Fibroblast of mammary gland (primary cell): ENCODE results near the gene TGFB1I1.
"Not testable (repeated sequence)": the region's sequence is repeated elsewhere in the genome, so short reads cannot be mapped to it uniquely, and the experiment has no call there.

ENCODE experiments used
- DNase-seq: peaks from one replicate; pipeline ENCODE4 v3.0.0-alpha.2; 2010; ENCODE audit warnings: low read depth
- H3K4me3 ChIP-seq: 2 replicates; pipeline ENCODE4 v1.5.1; 2011; ENCODE audit warnings: low read depth, mild to moderate bottlenecking, low read length, moderate library complexity; ENCODE audit not compliant: control insufficient read depth
- CTCF ChIP-seq: conservative IDR thresholded peaks from 2 replicates; pipeline ENCODE4 v1.5.1; 2011; ENCODE audit warnings: low read depth, low read length, inconsistent platforms; ENCODE audit not compliant: control insufficient read depth, insufficient read depth

The TGFB1I1 gene

GRCh38 chr16:31439519-31439918 is 32.4 kb upstream of the TGFB1I1 start:
- no peak for TF ChIP-seq CTCF
- DNase-seq = no peak
- no peak overlapping the region for H3K4me3 ChIP-seq

GRCh38 chr16:31440516-31441184 is 31.3 kb upstream of the TGFB1I1 start:
- TF ChIP-seq CTCF = no peak
- no peak overlapping the region for H3K4me3 ChIP-seq
- no peak for DNase-seq

- no peak for DNase-seq
- H3K4me3 ChIP-seq = peak overlapping the region; percentile 68
- TF ChIP-seq CTCF = no peak
Observed at GRCh38 chr16:31441956-31442355, 30.0 kb upstream of the TGFB1I1 start.

GRCh38 chr16:31445931-31446330 is 26.0 kb upstream of the TGFB1I1 start:
- not testable (repeated sequence) for H3K4me3 ChIP-seq, DNase-seq

DNA sequence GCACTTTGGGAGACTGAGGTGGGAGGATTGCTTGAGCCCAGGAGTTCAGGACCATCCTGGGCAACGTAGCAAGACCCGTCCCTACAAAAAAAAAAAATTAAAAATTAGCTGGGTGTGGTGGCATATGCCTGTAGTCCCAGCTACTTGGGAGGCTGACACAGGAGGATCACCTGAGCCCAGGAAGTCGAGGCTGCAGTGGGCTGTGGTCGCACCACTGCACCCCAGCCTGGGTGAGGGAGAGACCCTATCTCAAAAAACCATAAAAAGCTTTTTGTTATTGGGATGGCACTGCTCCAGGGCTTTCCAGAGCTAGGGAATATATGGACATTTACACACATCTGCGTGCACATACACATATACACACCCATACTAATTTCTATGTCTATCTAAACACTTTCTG is 20.8 kb upstream of the TGFB1I1 start:
- no peak for DNase-seq
- no peak overlapping the region for H3K4me3 ChIP-seq
- no peak for TF ChIP-seq CTCF

GRCh38 chr16:31451681-31452351 is 20.1 kb upstream of the TGFB1I1 start:
- peak; percentile 74 for DNase-seq
- no peak overlapping the region for H3K4me3 ChIP-seq
- TF ChIP-seq CTCF = peak; percentile 73

DNA sequence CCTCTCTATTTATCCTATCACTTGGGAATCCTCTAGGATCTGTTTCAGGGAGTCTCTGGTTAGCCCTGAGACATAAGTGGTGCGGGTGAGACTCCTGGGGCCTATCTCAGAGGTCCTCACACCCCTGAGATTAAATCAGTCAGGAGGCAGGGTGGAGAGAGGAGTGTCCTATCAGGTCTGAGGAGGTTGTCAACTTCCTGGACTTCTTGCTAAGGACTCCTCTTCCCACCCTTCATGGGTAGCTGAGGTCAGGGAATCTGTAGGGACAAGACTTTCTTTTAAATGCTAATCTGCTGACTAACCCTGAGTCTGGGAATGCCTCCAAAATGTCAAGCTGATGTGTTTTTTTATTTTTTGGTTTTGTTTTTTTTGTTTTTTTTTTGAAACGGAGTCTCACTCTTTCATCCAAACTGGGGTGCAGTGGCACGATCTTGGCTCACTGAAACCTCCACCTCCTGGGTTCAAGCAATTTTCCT is 19.3 kb upstream of the TGFB1I1 start:
- no peak overlapping the region for H3K4me3 ChIP-seq
- peak; percentile 95 for DNase-seq
- TF ChIP-seq CTCF = no peak
